ENCODE results near the gene TXNL4B. TPM values are rescaled to one million over a fixed set of nuclear protein-coding genes. Genes with fewer than 3 reads are reported as not detected.
"Not testable (repeated sequence)": the region's sequence is repeated elsewhere in the genome, so short reads cannot be mapped to it uniquely, and the experiment has no call there.

The TXNL4B gene
- total and polyA plus RNA-seq, 10 of the 15 experiments (the other 5 are each of a cell fraction or from before 2014, with no cell fraction given) = 11.1 to 24.0 (median 15.9) TPM

DNA sequence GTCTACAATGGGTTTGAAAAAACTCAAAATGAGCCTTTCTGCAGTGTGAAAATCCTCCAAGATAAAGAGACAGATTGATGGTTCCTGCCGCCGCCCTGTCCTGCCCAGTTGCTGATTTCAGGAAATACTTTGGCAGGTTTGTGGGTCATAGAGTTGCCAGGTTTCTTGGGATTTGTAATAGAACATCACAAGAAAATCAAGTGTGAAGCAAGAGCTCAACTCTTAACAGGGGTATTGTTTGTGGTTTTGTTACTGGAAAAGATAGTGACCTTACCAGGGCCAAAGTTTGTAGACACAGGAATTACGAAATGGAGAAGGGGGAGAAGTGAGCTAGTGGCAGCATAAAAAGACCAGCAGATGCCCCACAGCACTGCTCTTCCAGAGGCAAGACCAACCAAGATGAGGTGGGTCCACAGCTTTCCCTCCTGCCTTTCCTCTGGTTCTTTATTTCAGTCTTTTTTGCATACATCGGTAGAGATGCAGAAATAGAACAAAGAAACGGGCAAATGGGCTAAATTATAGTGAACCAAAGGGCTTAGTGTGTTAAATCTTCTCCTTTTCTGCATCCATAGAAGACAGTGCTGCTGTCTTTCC, 39.1 kb downstream of the TXNL4B start, which contains the start of gene HP:
Gene HP (plus strand): TSS at position 252 of the 594 bp plus-strand sequence. CDS start 148 bp downstream, at position 400.
- H3K9me3 ChIP-seq (replicated peaks; ENCODE audit: control insufficient read depth, insufficient read depth, low read length); H3K27ac ChIP-seq (ENCODE audit: control insufficient read depth, insufficient read depth); POLR2A ChIA-PET; H3K4me1 ChIP-seq (ENCODE audit: control insufficient read depth, insufficient read depth, low read length); H3K4me3 ChIP-seq; H3K4me2 ChIP-seq (ENCODE audit: control insufficient read depth, insufficient read depth); H4K20me1 ChIP-seq (ENCODE audit: control insufficient read depth, insufficient read depth); intact Hi-C loops (cut with micrococcal nuclease; ENCODE audit: unreplicated experiment); FAIRE-seq; ATAC-seq; DNase-seq (ENCODE audit: low read depth, low spot score); H3K79me2 ChIP-seq (ENCODE audit: control insufficient read depth, insufficient read depth, low read length); H3K36me3 ChIP-seq (ENCODE audit: control insufficient read depth in 2 of 2, insufficient read depth in 2 of 2, low read length in 1 of 2); BruUV-seq (replicated peaks); RAD21 ChIA-PET (ENCODE audit: unreplicated experiment); H3K9ac ChIP-seq (ENCODE audit: control insufficient read depth, insufficient read depth, low read length); in situ Hi-C loops (cut with MboI); H3K27me3 ChIP-seq (replicated peaks in 1 of 2; ENCODE audit: control insufficient read depth in 2 of 2, insufficient read depth in 2 of 2, low read length in 1 of 2); H2AFZ ChIP-seq (ENCODE audit: control insufficient read depth, low read depth, low read length): not testable (repeated sequence)
- SMC1A ChIA-PET (ENCODE audit: uncharacterized antibody, unreplicated experiment) = interaction anchor here (0.7 kb wide), 3 partner anchors 45 to 444 kb away, joined by 3 to 4 read pairs (median 3); no protein-coding TSS in a partner anchor
- 52% methylated on average over 5 of the region's 5 CpGs for WGBS (ENCODE audit: insufficient coverage, insufficient replicate concordance, low lambda C conversion rate, missing lambda C conversion rate)
- CTCF ChIA-PET = interaction anchor here (0.6 to 0.7 kb wide), 2 partner anchors 33 to 198 kb away, joined by 3 to 4 read pairs; no protein-coding TSS in a partner anchor

DNA sequence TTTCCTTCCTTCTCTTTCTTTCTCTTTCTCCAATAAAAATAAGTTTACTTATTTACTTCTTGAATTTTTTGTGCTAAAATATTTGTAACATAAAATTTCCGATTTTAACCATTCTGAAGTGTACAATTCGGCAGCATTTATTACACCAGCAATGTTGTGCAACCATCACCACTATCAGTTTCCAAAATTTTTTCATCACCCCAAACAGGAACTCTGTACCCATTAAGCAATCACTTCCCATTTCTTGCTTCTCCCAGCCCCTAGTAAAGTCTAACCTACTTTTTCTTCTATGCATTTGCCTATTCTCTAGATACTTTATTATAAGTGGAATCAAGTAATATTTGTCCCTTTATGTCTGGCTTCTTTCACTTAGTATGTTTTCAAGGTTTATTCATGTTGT, 41.6 kb downstream of the TXNL4B start:
- ATAC-seq (no peak), FAIRE-seq (no peak), DNase-seq (ENCODE audit: low read depth, low spot score) (no peak)
- no TSS peak for BruUV-seq (replicated peaks)
- ChIA-PET RAD21 (ENCODE audit: unreplicated experiment) (no interaction called here), POLR2A (no interaction called here), SMC1A (ENCODE audit: uncharacterized antibody, unreplicated experiment) (no interaction called here), CTCF (no interaction called here)
- Histone ChIP-seq H3K36me3 (ENCODE audit: control insufficient read depth in 2 of 2, insufficient read depth in 2 of 2, low read length in 1 of 2) (no peaks in the 10 kb centered on the region), H4K20me1 (ENCODE audit: control insufficient read depth, insufficient read depth) (no peaks in the 10 kb centered on the region), H3K27ac (ENCODE audit: control insufficient read depth, insufficient read depth) (no peak overlapping the region), H3K27me3 (replicated peaks in 1 of 2; ENCODE audit: control insufficient read depth in 2 of 2, insufficient read depth in 2 of 2, low read length in 1 of 2) (no peaks in the 10 kb centered on the region), H3K4me1 (ENCODE audit: control insufficient read depth, insufficient read depth, low read length) (no peaks in the 10 kb centered on the region), H2AFZ (ENCODE audit: control insufficient read depth, low read depth, low read length) (no peak overlapping the region), H3K9ac (ENCODE audit: control insufficient read depth, insufficient read depth, low read length) (no peak overlapping the region), H3K4me2 (ENCODE audit: control insufficient read depth, insufficient read depth) (no peak overlapping the region), H3K79me2 (ENCODE audit: control insufficient read depth, insufficient read depth, low read length) (no peaks in the 10 kb centered on the region), H3K4me3 (no peak overlapping the region), H3K9me3 (replicated peaks; ENCODE audit: control insufficient read depth, insufficient read depth, low read length) (peaks cover 3% of the 10 kb centered on the region; the same call in 1 of the 3 replicates)
- WGBS (ENCODE audit: insufficient coverage, insufficient replicate concordance, low lambda C conversion rate, missing lambda C conversion rate) = 57% methylated on average over 2 of the region's 2 CpGs
- in situ Hi-C loops (cut with MboI) = no loop called here
- intact Hi-C loops (cut with micrococcal nuclease; ENCODE audit: unreplicated experiment) = no loop called here
- TF ChIP-seq PRDM15 (CRISPR knock-in tag; IDR thresholded peaks at IDR 0.05) (no peak), USF1 (IDR thresholded peaks at IDR 0.05; ENCODE audit: borderline replicate concordance, extremely low read length, insufficient read depth, low read depth, low read length) (no peak), IRF4 (IDR thresholded peaks at IDR 0.05; ENCODE audit: low read depth, low read length) (no peak), YY1 (IDR thresholded peaks at IDR 0.05; ENCODE audit: low read depth, low read length) (no peak), NFYB (IDR thresholded peaks at IDR 0.05; ENCODE audit: insufficient read depth, low read depth, low read length) (no peak), NR2C2 (IDR thresholded peaks at IDR 0.05; ENCODE audit: borderline replicate concordance, control insufficient read depth, insufficient read length, low read depth) (no peak), ZNF217 (IDR thresholded peaks at IDR 0.05) (no peak), BCL3 (IDR thresholded peaks at IDR 0.05; ENCODE audit: borderline replicate concordance, insufficient read depth, low read depth, low read length, poor library complexity, severe bottlenecking) (no peak), RB1 (IDR thresholded peaks at IDR 0.05; ENCODE audit: borderline replicate concordance) (no peak)
